ENCODE data around the gene C1QL2.

C1QL2 gene

GRCh38 chr2:119178776-119179175, 20.2 kb upstream of the C1QL2 start:
- no peak for DNase-seq

- no peak for DNase-seq
Measured at GRCh38 chr2:119177838-119178190, 19.3 kb upstream of the C1QL2 start.

- DNase-seq: no peak
Measured at GRCh38 chr2:119177171-119177837, 18.8 kb upstream of the C1QL2 start.

GRCh38 chr2:119175517-119175916, 17.0 kb upstream of the C1QL2 start:
- no peak for DNase-seq

GRCh38 chr2:119174993-119175347, 16.4 kb upstream of the C1QL2 start:
- DNase-seq: no peak

- peak in 1 of 2 experiments; percentile 83 for DNase-seq
Measured at GRCh38 chr2:119174216-119174992, 15.9 kb upstream of the C1QL2 start.

- DNase-seq: no peak
Measured at GRCh38 chr2:119173556-119174060, 15.1 kb upstream of the C1QL2 start.

- DNase-seq: peak in 1 of 2 experiments; percentile 16
Measured at GRCh38 chr2:119170504-119170903, 12.0 kb upstream of the C1QL2 start.

- no peak for DNase-seq
Measured at GRCh38 chr2:119169717-119170116, 11.2 kb upstream of the C1QL2 start.

GRCh38 chr2:119160361-119160990, 1.9 kb upstream of the C1QL2 start:
- no peak for DNase-seq

GRCh38 chr2:119157850-119158511, 570 bp downstream of the C1QL2 start:
- peak in 1 of 2 experiments; percentile 53 for DNase-seq

- DNase-seq: no peak
Measured at GRCh38 chr2:119156891-119157773, 1.4 kb downstream of the C1QL2 start.

- no peak for DNase-seq
Measured at GRCh38 chr2:119156105-119156890, 2.3 kb downstream of the C1QL2 start.

GRCh38 chr2:119155633-119156032, 2.9 kb downstream of the C1QL2 start:
- DNase-seq: no peak

- DNase-seq: no peak
Measured at GRCh38 chr2:119154076-119154475, 4.5 kb downstream of the C1QL2 start.

- no peak for DNase-seq
Measured at GRCh38 chr2:119149611-119150010, 8.9 kb downstream of the C1QL2 start.

GRCh38 chr2:119147776-119148715, 10.5 kb downstream of the C1QL2 start:
- peak; percentile 68 to 84 for DNase-seq

GRCh38 chr2:119144806-119145205, 13.7 kb downstream of the C1QL2 start:
- no peak for DNase-seq

- peak; percentile 47 to 73 for DNase-seq
Measured at GRCh38 chr2:119142824-119143223, 15.7 kb downstream of the C1QL2 start.

GRCh38 chr2:119137502-119137901, 21.0 kb downstream of the C1QL2 start:
- DNase-seq: no peak

All from NCI-H526 (cell line).